ENCODE results near the gene KLHL25.

GRCh38 chr15:85753261-85753660 lies 41.5 kb downstream of the KLHL25 start:
- TF ChIP-seq POLR2AphosphoS5 (IDR thresholded peaks at IDR 0.05) (no peak), POLR2A (IDR thresholded peaks at IDR 0.05) (no peak)
